ENCODE data around the gene TMEM44. TPM values are rescaled to one million over a fixed set of nuclear protein-coding genes. Genes with fewer than 3 reads are reported as not detected.
A peak's percentile ranks its signal among the peaks of the same experiment; 100 is the strongest.

Gene TMEM44
- total and polyA plus RNA-seq, 2 donors (not counting 3 experiments of a cell fraction or from before 2014, with no cell fraction given): 93.8 to 125 TPM

DNA sequence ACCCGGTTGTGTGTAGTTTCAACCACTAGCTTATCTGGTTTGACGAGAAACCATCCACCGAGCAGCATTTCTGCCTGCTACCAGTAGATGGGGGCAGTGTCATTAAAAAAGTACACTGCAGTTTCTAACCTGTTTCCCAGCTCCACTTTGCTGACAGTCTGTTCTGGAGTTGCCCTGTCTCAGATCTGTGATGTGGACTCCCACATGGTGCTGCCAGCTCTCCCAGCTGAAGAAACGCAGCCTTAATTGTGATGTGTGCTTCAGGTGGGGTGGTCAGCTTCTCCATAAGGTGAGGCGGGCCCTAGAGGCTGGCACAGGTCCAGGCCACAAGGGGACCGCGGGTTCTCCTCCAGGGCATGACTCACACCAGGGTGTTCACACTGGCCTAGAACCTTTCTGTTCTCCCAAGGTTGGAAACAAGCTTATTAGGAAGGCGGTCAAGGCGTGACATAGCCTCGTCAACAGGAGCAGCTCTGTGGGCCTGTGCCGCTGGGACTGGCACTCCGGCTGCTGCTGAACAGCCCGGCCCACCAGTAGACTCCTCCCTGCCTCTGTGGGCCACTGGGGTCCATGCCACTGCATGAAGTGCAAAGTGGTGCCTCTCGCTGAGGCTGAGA lies 49.6 kb upstream of the TMEM44 start:
- ChIA-PET POLR2A (interaction anchor here (0.6 to 1.4 kb wide), 15 partner anchors 10 to 587 kb away, joined by 3 to 10 read pairs (median 4); partner anchors contain the start of genes LSG1 and XXYLT1), CTCF (interaction anchor here (0.5 to 2.8 kb wide), 82 partner anchors 9 to 842 kb away, joined by 3 to 76 read pairs (median 5); partner anchors contain the start of genes LSG1, TMEM44 and XXYLT1)
- no peaks in the 10 kb centered on the region for H4K20me1 ChIP-seq (replicated peaks; ENCODE audit: control insufficient read depth, extremely low read depth, insufficient read depth, low read length)
- no peaks in the 10 kb centered on the region for H3K9me1 ChIP-seq (replicated peaks; ENCODE audit: control insufficient read depth, extremely low read depth, insufficient read depth, low read length)
- no peaks in the 10 kb centered on the region for H3K9me3 ChIP-seq (replicated peaks; ENCODE audit: control insufficient read depth, insufficient read depth, low read length)
- no peaks in the 10 kb centered on the region for H3K27me3 ChIP-seq (ENCODE audit: control insufficient read depth in 2 of 2, insufficient read depth in 2 of 2, low read length in 2 of 2)
- no TSS peak for BruUV-seq (replicated peaks)
- TF ChIP-seq POLR2AphosphoS5 (IDR thresholded peaks at IDR 0.05; ENCODE audit: insufficient read depth, low read depth, low read length): no peak
- TF ChIP-seq FOS (IDR thresholded peaks at IDR 0.05; ENCODE audit: borderline replicate concordance, insufficient read depth, low read length): peak; percentile 76
- TF ChIP-seq POLR2A (IDR thresholded peaks at IDR 0.05; ENCODE audit: low read depth, low read length): no peak
- TF ChIP-seq JUN (IDR thresholded peaks at IDR 0.05; ENCODE audit: borderline replicate concordance, insufficient read depth, insufficient read length, low read depth): peak; percentile 32
- TF ChIP-seq, protein P1, sequence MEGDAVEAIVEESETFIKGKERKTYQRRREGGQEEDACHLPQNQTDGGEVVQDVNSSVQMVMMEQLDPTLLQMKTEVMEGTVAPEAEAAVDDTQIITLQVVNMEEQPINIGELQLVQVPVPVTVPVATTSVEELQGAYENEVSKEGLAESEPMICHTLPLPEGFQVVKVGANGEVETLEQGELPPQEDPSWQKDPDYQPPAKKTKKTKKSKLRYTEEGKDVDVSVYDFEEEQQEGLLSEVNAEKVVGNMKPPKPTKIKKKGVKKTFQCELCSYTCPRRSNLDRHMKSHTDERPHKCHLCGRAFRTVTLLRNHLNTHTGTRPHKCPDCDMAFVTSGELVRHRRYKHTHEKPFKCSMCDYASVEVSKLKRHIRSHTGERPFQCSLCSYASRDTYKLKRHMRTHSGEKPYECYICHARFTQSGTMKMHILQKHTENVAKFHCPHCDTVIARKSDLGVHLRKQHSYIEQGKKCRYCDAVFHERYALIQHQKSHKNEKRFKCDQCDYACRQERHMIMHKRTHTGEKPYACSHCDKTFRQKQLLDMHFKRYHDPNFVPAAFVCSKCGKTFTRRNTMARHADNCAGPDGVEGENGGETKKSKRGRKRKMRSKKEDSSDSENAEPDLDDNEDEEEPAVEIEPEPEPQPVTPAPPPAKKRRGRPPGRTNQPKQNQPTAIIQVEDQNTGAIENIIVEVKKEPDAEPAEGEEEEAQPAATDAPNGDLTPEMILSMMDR (IDR thresholded peaks at IDR 0.05; ENCODE audit: extremely low read depth in 1 of 2, insufficient read depth in 1 of 2, low read depth in 1 of 2, low read length in 2 of 2): peak; percentile 83 to 89
- TF ChIP-seq MYC (IDR thresholded peaks at IDR 0.05; ENCODE audit: low read depth, low read length): no peak
- TF ChIP-seq, protein P2, sequence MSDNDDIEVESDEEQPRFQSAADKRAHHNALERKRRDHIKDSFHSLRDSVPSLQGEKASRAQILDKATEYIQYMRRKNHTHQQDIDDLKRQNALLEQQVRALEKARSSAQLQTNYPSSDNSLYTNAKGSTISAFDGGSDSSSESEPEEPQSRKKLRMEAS (IDR thresholded peaks at IDR 0.05; ENCODE audit: insufficient read depth, insufficient read length): no peak
- peaks cover 18% of the 10 kb centered on the region for H3K4me1 ChIP-seq (ENCODE audit: control insufficient read depth, extremely low read depth, insufficient read depth, low read length)
- peaks cover 5 to 11% of the 10 kb centered on the region in 2 experiments for H3K36me3 ChIP-seq (ENCODE audit: control insufficient read depth in 2 of 2, extremely low read depth in 1 of 2, insufficient read depth in 2 of 2, low read length in 2 of 2)
- H3K9ac ChIP-seq (replicated peaks; ENCODE audit: extremely low read depth, insufficient read depth, low read length): peak overlapping the region; percentile 19
- peaks cover 20% of the 10 kb centered on the region for H3K79me2 ChIP-seq (ENCODE audit: control insufficient read depth, insufficient read depth, low read length)
- DNase-seq (ENCODE audit: low read depth, low spot score) (peak; percentile 89), FAIRE-seq (peak; percentile 99)
- no peak overlapping the region for H3K4me2 ChIP-seq (ENCODE audit: insufficient read depth, low read length)
- intact Hi-C loops (cut with micrococcal nuclease): loop anchor here (1.0 to 10.0 kb wide), 8 partner anchors 322 to 839 kb away; no protein-coding TSS in a partner anchor
- H3K27ac ChIP-seq (ENCODE audit: insufficient read depth, low read depth, low read length): peak overlapping the region; percentile 46
- peak overlapping the region; percentile 13 for H2AFZ ChIP-seq (ENCODE audit: low read depth, low read length)
- H3K4me3 ChIP-seq (replicated peaks in 1 of 3; ENCODE audit: insufficient read depth in 1 of 3, low read depth in 1 of 3, low read length in 3 of 3): no peak overlapping the region
- dilution Hi-C loops (cut with MboI; ENCODE audit: extremely low pct_ligation_motif_present, low sequenced_read_pairs): loop anchor here (10.0 to 25.0 kb wide), 2 partner anchors 429 to 562 kb away; no protein-coding TSS in a partner anchor
